HCT116 (cell line): ENCODE data around the gene GALP. TPM values are rescaled to one million over a fixed set of nuclear protein-coding genes. Genes with fewer than 3 reads are reported as not detected.

ENCODE experiments used
- ATAC-seq: fragments of 200-7000 bp; cut with Tn5 transposase; 2 replicates; pipeline ENCODE4 v1.9.1; 2020; ENCODE audit warnings: mild to moderate bottlenecking, moderate library complexity
- BruUV-seq: library from RNA; stranded (reverse); fragments of 400-500 nt; replicated peaks from 2 replicates; lab custom pipeline; 2021; lab: Mats Ljungman, UMichigan
- CTCF ChIA-PET: fragments of 300-600 bp; sonication (Branson Sonifier 250); formaldehyde crosslinking; loops from one replicate; lab custom pipeline; 2021; ENCODE audit warnings: antibody characterized with exemption; lab: Charles Lee
- POLR2A ChIA-PET: fragments of 300-600, 350-600 bp; sonication (Branson Sonifier 250); formaldehyde crosslinking; loops from one replicate; lab custom pipeline; 2021; ENCODE audit warnings: antibody characterized with exemption; lab: Charles Lee
- RAD21 ChIA-PET, 2 experiments: fragments of 300-600 bp; sonication (Branson Sonifier 250); formaldehyde crosslinking; loops; one replicate each; lab custom pipeline; 2023; ENCODE audit warnings: low total read pairs in 2 of 2; ENCODE audit not compliant: uncharacterized antibody in 2 of 2, unreplicated experiment in 2 of 2, low non-redundant PET in 1 of 2; lab: Charles Lee
- DNase-seq: peaks from one replicate; pipeline ENCODE4 v3.0.0-alpha.2; 2010; ENCODE audit warnings: low read depth, low spot score
- H2AFZ ChIP-seq: fragments of 200-600 bp; shearing (Covaris generic), sonication (generic); 2 replicates; pipeline ENCODE4 v1.6.1; 2017; ENCODE audit warnings: low read depth, mixed run types, mixed read lengths, antibody characterized with exemption, low read length; ENCODE audit not compliant: poor library complexity, severe bottlenecking
- H3K27ac ChIP-seq: 2 replicates; pipeline ENCODE4 v1.5.1; 2012; ENCODE audit warnings: low read depth, low read length
- H3K27me3 ChIP-seq: fragments of 200-600 bp; sonication (generic); 2 replicates; pipeline ENCODE4 v1.6.1; 2016; ENCODE audit warnings: mixed run types, low read length, mixed read lengths; ENCODE audit not compliant: insufficient read depth
- H3K36me3 ChIP-seq, 2 experiments: fragments of 200-500 bp in 1 of 2; fragments of 200-600 bp in 1 of 2; sonication (Bioruptor generic) in 1 of 2; sonication (generic) in 1 of 2; 2 replicates each; pipeline versions ENCODE4 v1.5.1 to v1.6.1; 2014 to 2016; ENCODE audit warnings: low read length in 2 of 2, inconsistent platforms in 1 of 2, mixed read lengths in 1 of 2, mixed run types in 1 of 2; ENCODE audit not compliant: insufficient read depth in 2 of 2, control insufficient read depth in 1 of 2
- H3K4me1 ChIP-seq, 2 experiments: fragments of 200-600 bp in 1 of 2; sonication (generic) in 1 of 2; 2 replicates each; pipeline versions ENCODE4 v1.5.1 to v1.6.1; 2012 to 2017; ENCODE audit warnings: low read length in 2 of 2, inconsistent platforms in 1 of 2, mild to moderate bottlenecking in 1 of 2, mixed read lengths in 1 of 2, mixed run types in 1 of 2, moderate library complexity in 1 of 2; ENCODE audit not compliant: insufficient read depth in 2 of 2, control insufficient read depth in 1 of 2
- H3K4me2 ChIP-seq: fragments of 200-600 bp; sonication (generic); 2 replicates; pipeline ENCODE4 v1.6.1; 2017; ENCODE audit warnings: mixed run types, low read length, mixed read lengths
- H3K4me3 ChIP-seq, 2 experiments: fragments of 200-600 bp in 1 of 2; sonication (generic) in 1 of 2; replicated peaks in 1 of 2; 2 replicates each; pipeline ENCODE4 v1.5.1; 2011 to 2016; ENCODE audit warnings: low read length in 2 of 2, control low read depth in 1 of 2, low read depth in 1 of 2, mild to moderate bottlenecking in 1 of 2, mixed read lengths in 1 of 2, mixed run types in 1 of 2
- H3K79me2 ChIP-seq: fragments of 200-600 bp; sonication (generic); 2 replicates; pipeline ENCODE4 v1.6.1; 2017; ENCODE audit warnings: mild to moderate bottlenecking, mixed run types, low read length, moderate library complexity, mixed read lengths; ENCODE audit not compliant: insufficient read depth
- H3K9ac ChIP-seq: fragments of 200-600 bp; sonication (generic); 2 replicates; pipeline ENCODE4 v1.6.1; 2016; ENCODE audit warnings: low read length, mixed read lengths
- H3K9me2 ChIP-seq: fragments of 200-600 bp; sonication (generic), shearing (Covaris generic); 2 replicates; pipeline ENCODE4 v1.6.1; 2017; ENCODE audit warnings: mixed run types, mild to moderate bottlenecking, moderate library complexity; ENCODE audit not compliant: insufficient read depth
- H3K9me3 ChIP-seq, 2 experiments: fragments of 200-500 bp in 1 of 2; fragments of 200-600 bp in 1 of 2; sonication (Bioruptor generic) in 1 of 2; sonication (generic) in 1 of 2; 2 replicates each; pipeline ENCODE4 v1.6.1; 2014 to 2017; ENCODE audit warnings: low read length in 2 of 2, mixed read lengths in 2 of 2, inconsistent platforms in 1 of 2, low read depth in 1 of 2, mild to moderate bottlenecking in 1 of 2, mixed run types in 1 of 2, moderate library complexity in 1 of 2; ENCODE audit not compliant: control insufficient read depth in 1 of 2, insufficient read depth in 1 of 2
- H4K20me1 ChIP-seq: fragments of 200-600 bp; sonication (generic), shearing (Covaris generic); 2 replicates; pipeline ENCODE4 v1.6.1; 2017; ENCODE audit warnings: mixed run types, mild to moderate bottlenecking, moderate library complexity; ENCODE audit not compliant: insufficient read depth
- ATF3 ChIP-seq: IDR thresholded peaks from 2 replicates; pipeline ENCODE4 v1.6.1; 2012
- CBX3 ChIP-seq: IDR thresholded peaks from 2 replicates; pipeline ENCODE4 v1.6.1; 2012; ENCODE audit warnings: low read depth
- CEBPB ChIP-seq: IDR thresholded peaks from 2 replicates; pipeline ENCODE4 v1.6.1; 2012; ENCODE audit warnings: low read depth
- CTCF ChIP-seq, 3 experiments: fragments of 200-600 bp in 1 of 3; sonication (generic) in 1 of 3; IDR thresholded peaks in 2 of 3; conservative IDR thresholded peaks in 1 of 3; 2 replicates each; pipeline ENCODE4 v1.5.1; 2012 to 2017; ENCODE audit warnings: low read depth in 2 of 3, low read length in 2 of 3, antibody characterized with exemption in 1 of 3, borderline replicate concordance in 1 of 3, control low read depth in 1 of 3, mild to moderate bottlenecking in 1 of 3, mixed read lengths in 1 of 3, mixed run types in 1 of 3, moderate library complexity in 1 of 3; ENCODE audit not compliant: insufficient read depth in 1 of 3
- EGR1 ChIP-seq: IDR thresholded peaks from 2 replicates; pipeline ENCODE4 v1.6.1; 2012; ENCODE audit warnings: low read depth
- ELF1 ChIP-seq: IDR thresholded peaks from 2 replicates; pipeline ENCODE4 v1.6.1; 2012; ENCODE audit warnings: low read depth, borderline replicate concordance
- EZH2 ChIP-seq: fragments of 200-600 bp; sonication (generic); IDR thresholded peaks from 2 replicates; pipeline ENCODE4 v1.6.1; 2017; ENCODE audit warnings: antibody characterized with exemption, mixed run types
- JUND ChIP-seq: IDR thresholded peaks from 2 replicates; pipeline ENCODE4 v1.6.1; 2012
- POLR2A ChIP-seq: IDR thresholded peaks from 2 replicates; pipeline ENCODE4 v1.7.0; 2011; ENCODE audit warnings: borderline replicate concordance; ENCODE audit not compliant: insufficient read depth, insufficient read length; ENCODE audit errors: extremely low read depth
- REST ChIP-seq: IDR thresholded peaks from 2 replicates; pipeline ENCODE4 v1.6.1; 2012; ENCODE audit warnings: low read depth
- SRF ChIP-seq: IDR thresholded peaks from 2 replicates; pipeline ENCODE4 v1.6.1; 2012; ENCODE audit warnings: low read depth
- TCF7L2 ChIP-seq: IDR thresholded peaks from 2 replicates; pipeline ENCODE4 v1.7.0; 2011; ENCODE audit warnings: borderline replicate concordance, inconsistent platforms; ENCODE audit not compliant: insufficient read depth, insufficient read length; ENCODE audit errors: extremely low read depth
- ZFX ChIP-seq: fragments of 450-650 bp; IDR thresholded peaks from 2 replicates; pipeline ENCODE4 v1.6.1; 2017
- intact Hi-C: fragments of 100-400 bp; cut with micrococcal nuclease; formaldehyde crosslinking; loops from 2 replicates; pipeline ENCODE4 v1.10.0; 2022
- total RNA-seq: library from RNA; stranded (reverse); gene quantifications from one replicate; pipeline ENCODE4 v1.2.1, GENCODE V29; 2021; ENCODE audit not compliant: unreplicated experiment
- TF ChIP-seq, protein P1 (sequence below): IDR thresholded peaks from 2 replicates; pipeline ENCODE4 v1.6.1; 2011; ENCODE audit warnings: mild to moderate bottlenecking, low read length, moderate library complexity; ENCODE audit not compliant: insufficient replicate concordance; ENCODE audit errors: extremely low read depth

Gene GALP
- total RNA-seq, 1 experiment from 2014 or later, result not detected

- H3K27ac ChIP-seq, result no peak overlapping the region
- DNase-seq, result no peak
- no peaks in the 10 kb centered on the region for H3K9me2 ChIP-seq
- RAD21 ChIA-PET, result no interaction called here
- H3K9me3 ChIP-seq, result no peaks in the 10 kb centered on the region
- TF ChIP-seq POLR2A (no peak), ATF3 (no peak), CEBPB (no peak), JUND (no peak), CBX3 (no peak), TCF7L2 (no peak), EZH2 (no peak), REST (no peak), ZFX (no peak), EGR1 (no peak), CTCF (IDR thresholded peaks at IDR 0.05 in 2 of 3, conservative IDR thresholded peaks at IDR 0.05 in 1 of 3; ENCODE audit: borderline replicate concordance in 1 of 3, insufficient read depth in 1 of 3, low read depth in 2 of 3, low read length in 2 of 3) (no peak), SRF (no peak), ELF1 (no peak)
- TF ChIP-seq, protein P1, sequence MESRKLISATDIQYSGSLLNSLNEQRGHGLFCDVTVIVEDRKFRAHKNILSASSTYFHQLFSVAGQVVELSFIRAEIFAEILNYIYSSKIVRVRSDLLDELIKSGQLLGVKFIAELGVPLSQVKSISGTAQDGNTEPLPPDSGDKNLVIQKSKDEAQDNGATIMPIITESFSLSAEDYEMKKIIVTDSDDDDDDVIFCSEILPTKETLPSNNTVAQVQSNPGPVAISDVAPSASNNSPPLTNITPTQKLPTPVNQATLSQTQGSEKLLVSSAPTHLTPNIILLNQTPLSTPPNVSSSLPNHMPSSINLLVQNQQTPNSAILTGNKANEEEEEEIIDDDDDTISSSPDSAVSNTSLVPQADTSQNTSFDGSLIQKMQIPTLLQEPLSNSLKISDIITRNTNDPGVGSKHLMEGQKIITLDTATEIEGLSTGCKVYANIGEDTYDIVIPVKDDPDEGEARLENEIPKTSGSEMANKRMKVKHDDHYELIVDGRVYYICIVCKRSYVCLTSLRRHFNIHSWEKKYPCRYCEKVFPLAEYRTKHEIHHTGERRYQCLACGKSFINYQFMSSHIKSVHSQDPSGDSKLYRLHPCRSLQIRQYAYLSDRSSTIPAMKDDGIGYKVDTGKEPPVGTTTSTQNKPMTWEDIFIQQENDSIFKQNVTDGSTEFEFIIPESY, result no peak
- H4K20me1 ChIP-seq, result no peaks in the 10 kb centered on the region
- H3K4me2 ChIP-seq, result no peak overlapping the region
- no peaks in the 10 kb centered on the region for H3K36me3 ChIP-seq
- no peak for ATAC-seq
- POLR2A ChIA-PET, result no interaction called here
- H3K4me1 ChIP-seq, result no peaks in the 10 kb centered on the region
- H3K27me3 ChIP-seq, result no peaks in the 10 kb centered on the region
- H2AFZ ChIP-seq, result no peak overlapping the region
- H3K4me3 ChIP-seq, result no peak overlapping the region
- intact Hi-C loops, result no loop called here
- H3K79me2 ChIP-seq, result no peaks in the 10 kb centered on the region
- no peak overlapping the region for H3K9ac ChIP-seq
- no TSS peak for BruUV-seq
- CTCF ChIA-PET, result no interaction called here
Observed at GRCh38 chr19:56218961-56219360, 43.2 kb downstream of the GALP start.
